NCI-H524 treated with DMSO at 0.1 percent for 48 hours (cell line): Measurements from ENCODE around the gene TPRN.

Experiments used
- DNase-seq: peaks from one replicate; lab custom pipeline; 2025; lab: John Stamatoyannopoulos, UW

TPRN gene

DNA sequence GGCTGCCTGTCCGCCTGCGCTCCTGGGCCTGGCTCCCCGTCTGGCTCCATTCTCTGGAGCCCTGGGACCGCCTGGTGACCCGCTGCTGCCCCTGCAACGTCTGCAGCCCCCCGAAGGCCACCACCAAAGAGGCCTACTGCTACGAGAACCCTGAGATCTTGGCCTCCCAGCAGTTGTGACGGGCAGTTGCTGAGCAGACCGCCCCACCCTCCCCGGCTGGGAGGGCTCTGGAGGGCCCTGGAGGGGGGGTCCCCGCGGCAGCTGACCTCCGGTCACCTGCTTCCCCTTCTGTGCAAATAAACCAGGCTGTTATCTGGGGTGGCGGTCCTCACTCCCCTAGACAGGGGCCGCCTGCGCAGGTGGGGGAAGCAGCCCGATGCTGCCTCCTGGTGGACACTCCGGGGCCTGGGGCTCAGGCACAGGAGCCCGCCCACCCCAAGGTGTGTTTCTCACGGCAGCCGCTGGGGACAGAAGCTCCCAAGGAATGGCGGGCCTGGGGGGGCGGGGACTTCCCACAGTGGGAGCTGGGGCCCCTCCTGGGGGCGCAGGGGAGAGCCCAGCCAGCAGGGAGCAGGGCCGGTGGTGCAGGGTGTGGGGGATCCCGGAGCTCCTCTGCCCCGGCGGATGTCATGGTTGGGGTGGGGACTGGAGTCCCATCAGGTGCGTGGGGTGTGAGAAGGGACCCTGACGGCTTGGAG lies 35.8 kb upstream of the TPRN start:
- DNase-seq: peak; percentile 23

DNA sequence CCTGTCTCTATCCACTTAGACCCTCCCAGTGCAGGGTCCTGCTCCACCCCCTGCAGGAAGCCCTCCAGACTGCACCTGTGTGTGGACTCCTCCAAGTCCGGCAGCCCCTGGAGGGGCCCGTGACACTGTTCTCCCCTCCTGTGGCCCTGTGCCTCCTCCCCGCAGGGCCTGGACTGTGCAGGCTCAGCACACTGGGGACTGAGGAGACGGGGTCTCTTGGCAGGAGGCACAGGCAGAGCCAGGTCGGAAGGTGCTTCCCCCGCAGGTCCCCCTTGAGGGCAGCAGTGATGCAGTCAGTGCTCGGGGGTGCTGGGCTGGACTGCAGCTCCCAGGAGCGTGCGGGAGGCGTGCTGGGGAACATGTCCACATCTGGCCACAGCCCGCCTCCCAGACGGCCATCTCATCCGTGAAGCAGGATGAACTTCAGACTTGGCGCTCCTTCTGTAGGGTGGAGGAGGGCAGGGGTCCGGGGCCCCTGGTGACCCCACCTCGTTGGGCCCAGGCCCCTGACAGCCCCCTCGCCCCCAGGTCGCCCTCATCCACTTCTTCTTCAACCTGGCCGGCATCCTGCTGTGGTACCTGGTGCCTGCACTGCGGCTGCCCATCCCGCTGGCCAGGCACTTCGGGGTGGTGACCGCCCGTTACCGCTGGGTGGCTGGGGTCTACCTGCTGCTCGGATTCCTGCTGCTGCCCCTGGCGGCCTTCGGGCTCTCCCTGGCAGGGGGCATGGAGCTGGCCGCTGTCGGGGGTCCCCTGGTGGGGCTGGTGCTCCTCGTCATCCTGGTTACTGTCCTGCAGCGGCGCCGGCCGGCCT lies 35.1 kb upstream of the TPRN start:
- no peak for DNase-seq

DNA sequence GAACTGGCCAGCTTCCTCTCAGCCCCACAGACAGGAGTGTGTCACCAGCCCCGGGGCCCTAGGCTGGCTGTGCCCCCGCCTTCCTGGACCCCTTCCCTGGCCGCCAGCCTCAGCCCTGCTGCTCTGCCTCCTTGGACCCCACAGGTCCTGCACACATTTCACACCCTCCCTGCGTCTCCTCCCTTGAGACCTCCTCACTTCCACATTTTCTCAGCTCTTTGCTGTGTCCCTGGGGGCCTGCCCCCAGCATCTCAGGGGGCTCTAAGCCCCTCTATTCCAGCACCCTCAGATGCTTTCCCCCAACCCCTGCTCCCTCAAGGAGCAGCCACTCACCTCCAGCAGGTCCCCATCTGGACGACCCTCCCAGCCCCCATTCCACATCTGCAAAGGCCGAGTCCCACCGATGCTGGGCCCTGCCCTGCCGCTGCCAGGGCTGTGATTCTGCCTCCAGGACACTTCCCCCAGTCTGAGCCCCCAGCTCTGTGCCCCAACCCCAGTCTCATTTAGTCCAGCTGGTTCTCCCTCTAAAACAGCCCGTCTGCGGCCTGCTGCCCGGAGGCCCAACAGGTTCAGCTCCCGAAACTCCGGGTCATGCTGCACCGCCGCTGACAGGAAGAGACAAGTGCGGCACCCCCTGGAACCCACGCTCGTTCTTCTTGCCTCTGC lies 34.4 kb upstream of the TPRN start:
- DNase-seq: no peak

DNA sequence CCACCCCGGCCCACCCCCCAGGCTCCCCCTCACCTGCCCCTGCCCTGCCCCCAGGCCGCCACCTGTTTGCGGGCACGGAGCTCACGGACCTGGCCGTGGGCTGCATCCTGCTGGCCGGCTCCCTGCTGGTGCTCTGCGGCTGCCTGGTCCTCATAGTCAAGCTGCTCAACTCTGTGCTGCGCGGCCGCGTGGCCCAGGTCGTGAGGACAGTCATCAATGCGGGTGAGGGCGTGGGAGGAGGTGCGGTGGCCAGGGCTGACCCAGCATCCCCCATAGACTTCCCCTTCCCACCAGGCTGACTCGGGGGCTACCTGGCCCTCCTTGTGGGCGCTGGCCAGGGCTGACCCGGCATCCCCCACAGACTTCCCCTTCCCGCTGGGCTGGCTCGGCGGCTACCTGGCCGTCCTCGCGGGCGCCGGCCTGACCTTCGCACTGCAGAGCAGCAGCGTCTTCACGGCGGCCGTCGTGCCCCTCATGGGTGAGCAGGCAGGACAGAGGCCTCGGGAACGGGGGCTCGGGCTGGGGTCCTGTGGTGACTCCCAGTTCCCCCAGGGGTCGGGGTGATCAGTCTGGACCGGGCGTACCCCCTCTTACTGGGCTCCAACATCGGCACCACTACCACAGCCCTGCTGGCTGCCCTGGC lies 33.6 kb upstream of the TPRN start:
- no peak for DNase-seq

DNA sequence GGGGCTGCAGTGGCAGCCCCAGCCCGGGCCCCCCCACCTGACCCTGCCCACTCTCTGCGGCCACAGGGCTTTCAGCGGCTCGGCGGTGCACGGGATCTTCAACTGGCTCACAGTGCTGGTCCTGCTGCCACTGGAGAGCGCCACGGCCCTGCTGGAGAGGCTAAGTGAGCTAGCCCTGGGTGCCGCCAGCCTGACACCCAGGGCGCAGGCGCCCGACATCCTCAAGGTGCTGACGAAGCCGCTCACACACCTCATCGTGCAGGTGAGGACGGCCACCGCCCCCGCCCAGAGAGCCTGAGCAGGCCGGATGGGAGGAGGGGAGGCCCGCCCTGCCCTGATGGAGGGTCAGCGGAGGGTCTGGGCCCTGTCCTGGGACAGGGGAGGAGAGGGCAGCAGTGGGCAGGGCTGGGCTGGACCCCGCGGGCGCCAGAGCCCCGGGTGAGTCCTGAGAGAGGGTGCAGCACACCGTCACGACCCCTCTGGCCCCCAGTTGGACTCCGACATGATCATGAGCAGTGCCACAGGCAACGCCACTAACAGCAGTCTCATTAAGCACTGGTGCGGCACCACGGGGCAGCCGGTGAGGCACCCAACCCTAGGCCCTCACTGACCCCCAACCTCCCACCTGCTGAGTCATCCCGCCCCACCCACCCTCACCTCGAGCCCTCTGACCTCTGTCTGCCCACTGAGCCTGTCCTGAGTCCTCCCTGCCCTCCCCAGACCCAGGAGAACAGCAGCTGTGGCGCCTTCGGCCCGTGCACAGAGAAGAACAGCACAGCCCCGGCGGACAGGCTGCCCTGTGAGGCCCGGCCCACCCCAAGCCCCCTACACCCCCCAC lies 32.8 kb upstream of the TPRN start:
- no peak for DNase-seq

DNA sequence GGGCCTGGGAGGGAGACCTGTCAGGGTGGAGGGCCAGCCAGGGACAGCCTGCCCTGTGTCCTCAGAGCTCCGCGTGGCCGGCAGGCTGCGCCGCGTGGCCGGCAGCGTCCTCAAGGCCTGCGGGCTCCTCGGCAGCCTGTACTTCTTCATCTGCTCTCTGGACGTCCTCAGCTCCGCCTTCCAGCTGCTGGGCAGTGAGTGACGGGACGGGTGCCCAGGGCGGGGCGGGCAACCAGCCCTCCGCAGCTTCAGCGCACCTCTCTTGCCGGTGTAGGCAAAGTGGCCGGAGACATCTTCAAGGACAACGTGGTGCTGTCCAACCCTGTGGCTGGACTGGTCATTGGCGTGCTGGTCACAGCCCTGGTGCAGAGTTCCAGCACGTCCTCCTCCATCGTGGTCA lies 32.0 kb upstream of the TPRN start:
- DNase-seq: no peak

DNA sequence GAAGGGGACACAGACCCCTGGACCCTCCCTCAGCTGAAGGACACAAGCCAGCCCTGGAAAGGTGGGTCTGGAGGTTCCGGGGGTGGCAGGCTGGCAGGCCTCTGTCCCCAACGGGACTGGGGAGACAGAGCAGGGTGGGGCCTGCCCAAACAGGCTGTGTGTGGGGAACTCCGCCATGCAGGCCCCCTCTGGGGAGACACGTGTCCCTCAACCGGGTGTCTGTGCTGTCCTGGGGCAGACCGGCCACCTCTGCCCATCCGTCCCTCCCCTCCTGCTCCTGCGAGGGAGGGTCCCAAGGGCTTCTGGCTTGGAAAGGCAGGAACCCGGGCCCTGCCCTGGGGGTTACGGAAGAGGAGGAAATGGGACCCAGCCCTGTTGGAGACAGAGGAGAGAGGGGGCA lies 31.6 kb upstream of the TPRN start:
- no peak for DNase-seq

DNA sequence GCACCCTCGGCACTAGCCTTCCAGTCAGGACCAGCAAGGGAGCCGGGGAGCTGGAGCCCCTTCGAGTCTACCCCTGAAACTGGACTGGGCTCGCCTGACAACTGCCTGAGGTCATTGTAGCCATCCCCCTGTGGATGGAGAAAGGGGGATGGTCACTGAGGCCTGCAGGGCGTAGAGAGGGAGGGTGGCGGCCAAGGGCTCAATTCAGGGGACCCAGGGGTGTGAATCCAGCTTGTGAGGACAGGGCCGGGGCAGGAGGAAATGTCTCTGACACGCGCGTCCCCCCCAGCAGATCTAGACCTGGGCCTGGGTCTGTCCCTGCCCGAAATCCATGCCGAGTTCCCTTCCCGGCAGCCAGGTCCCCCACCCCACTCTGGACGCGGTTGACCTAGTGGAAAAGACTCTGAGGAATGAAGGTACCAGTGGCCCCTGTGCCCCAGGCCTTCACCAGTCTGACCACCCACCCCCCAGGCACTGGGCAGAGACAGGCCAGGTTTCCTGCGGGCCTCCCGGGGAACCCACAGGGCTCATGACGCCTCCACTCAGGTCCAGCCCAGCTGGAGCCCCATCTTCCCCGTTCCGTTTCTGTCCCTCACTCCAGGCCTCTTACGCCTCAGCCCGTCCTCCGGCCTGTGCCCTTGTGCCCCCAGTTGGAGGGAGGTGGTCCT lies 31.0 kb upstream of the TPRN start:
- DNase-seq: no peak

DNA sequence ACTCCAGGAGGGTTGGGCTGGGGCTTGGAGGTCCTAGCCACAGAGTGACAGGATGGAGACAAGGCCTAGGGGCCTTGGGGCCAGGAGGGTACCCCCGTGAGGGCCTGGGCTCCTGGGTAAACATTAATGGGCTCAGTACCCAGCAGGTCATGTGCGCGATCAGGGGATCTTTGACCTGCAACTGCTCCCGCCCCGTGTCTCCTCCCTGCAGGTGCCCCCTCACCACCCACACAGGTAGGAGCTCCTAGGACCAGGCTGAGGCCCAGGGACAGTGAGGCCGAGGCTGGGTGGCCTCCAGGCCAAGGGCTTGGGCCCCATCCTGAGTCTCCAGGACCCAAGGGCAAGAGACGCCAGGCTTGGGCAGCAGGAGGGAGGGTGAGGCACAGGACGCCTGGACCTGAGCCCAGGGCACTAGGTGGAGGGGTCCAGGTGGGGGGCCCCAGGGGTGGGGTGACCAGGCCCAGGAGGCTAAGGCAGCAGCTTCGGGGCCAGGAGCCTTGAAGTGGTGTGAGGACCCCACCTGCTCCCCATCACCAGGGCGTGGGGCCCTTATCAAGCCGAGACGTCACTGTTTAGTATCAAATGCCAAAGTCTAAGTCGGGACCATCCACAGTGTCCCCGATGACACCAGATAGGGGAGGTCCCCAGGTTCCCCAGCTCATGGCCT lies 30.3 kb upstream of the TPRN start, which contains the start of gene SLC34A3:
Gene SLC34A3, plus strand, starts transcription at position 197 of the 667 bp plus-strand sequence. CDS start 802 bp downstream, outside the sequence.
- no peak for DNase-seq

DNA sequence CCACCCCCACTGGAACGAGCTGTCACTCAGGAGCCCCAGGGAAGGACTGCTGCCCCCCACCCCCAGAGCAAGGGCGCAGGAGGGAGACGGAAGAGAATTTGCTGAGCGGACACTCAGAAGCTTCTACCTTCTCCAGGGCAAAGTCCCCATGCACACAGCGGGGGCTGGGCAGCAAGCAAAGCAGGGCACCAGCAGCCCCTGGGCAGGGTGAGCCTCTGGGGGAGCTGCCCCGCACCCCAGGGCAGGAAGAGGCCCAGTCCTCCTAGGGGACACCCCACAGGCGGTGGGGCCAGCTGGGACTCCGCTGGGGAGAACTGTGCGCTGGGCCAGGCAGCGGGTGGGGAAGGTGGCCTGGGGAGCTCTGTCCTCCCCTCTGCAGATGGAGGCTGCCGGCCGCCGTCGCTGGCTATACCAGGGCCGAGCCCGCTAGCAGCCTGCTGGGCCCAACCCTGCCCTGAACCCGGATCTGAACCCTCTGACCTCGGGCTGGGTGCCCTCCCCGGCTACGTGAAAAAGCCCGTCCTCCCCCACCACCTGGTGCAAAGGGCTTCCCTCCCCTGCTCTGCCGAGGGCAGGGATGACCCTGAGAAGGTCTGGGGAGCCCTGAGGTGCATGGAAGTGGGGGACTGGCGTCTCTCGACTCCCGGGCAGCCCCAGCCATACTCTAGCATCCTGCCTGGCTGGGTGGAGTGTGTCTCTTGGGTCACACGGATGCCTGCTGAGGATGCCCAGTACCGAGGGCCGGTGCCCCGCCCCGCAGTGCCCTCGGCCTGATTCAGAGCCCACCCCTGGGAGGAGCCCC lies 29.6 kb upstream of the TPRN start:
- no peak for DNase-seq

DNA sequence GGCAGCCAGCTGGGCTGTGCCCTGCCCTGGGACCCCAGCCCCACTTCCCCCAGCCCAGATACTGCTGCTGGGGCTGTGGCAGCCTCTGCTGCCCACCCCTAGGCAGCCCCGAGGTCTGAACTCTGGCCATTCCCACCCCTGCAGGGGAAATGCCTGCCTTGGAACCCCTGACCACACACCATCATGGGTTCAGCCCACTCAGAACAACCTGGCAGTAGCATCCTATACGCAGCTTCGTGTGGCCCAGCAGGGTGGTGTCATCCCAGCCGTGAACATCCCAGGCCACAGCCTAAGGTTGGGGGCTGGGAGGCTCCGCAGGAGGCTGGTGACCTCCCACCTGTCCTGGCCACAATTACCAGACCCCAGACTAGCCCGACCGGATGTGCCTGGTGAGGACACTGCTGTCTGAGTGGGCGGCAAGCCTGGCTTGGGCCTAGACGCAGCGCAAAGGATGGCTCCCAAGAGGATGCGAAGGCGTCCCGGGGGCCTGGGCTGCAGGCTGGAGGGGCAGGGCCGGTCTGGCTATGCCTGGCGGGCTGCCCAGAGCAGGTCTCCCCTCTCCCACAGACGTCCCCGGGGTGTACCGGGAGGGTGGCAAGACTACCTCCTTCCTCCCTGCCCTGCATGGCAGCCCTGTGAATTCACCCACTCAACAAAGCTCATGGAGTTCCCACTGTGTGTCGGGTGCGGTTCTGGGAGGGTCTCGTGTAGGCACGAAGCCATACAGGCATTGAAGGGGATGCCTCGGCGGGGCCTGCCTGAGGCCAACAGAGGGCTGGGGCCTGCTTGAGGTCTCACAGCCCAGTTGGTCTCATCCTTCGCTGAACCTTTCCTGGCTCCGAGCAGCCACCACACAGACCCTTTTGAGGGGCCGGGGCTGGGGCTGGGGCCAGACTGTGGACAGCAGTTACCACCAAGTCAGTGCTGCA lies 28.7 kb upstream of the TPRN start:
- DNase-seq: no peak

DNA sequence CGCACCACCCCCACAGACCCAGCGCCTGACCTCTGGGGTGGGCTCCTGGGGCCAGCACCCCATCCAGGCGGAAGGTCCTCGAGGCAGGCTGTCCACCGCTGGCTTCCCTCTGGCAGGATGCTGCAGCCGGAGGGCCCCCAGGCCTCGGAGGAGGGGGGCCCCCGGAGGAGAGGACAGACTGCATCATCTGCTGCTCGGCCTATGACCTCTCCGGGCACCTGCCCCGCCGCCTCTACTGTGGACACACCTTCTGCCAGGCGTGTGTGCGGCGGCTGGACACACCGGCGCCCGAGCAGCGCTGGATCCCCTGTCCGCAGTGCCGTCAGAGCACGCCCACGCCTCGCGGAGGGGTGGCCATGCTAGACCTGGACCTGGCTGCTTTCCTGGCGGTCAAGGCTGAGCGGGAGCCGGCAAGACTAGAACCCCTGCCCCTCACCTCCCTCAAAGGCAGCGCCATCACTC lies 28.0 kb upstream of the TPRN start:
- no peak for DNase-seq

DNA sequence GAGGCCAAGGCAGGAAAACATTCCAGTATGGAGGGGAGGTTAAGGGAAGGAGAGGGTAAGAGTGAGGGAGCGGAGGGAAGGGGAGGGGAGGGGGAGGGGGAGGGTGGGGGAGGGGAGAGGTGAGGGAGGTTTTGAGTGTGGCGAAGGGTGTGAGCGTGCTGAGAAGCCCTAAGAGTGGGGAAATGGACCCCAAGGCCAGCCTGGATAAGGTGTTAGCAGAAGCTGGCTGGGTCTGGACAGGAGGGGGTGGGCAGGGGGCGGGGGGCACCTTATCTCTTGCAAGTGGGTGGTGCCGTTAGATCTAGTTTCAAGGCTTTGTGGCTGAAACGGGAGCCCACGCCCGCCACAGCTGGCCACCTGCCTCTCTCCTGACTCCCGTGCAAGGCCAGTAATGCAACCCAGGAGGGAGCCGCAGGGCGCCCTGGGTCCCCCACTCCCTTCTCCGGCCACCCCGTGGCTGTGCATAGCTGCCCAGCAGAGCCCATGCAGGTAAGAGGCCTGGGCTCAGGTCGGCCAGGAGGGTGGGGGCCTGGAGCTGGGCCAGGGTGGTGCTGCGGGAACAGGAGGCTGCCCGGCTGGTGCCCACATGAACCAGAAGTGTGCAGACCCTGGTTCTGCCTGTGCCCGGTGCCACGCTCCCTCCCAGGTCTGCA lies 27.4 kb upstream of the TPRN start:
- no peak for DNase-seq

DNA sequence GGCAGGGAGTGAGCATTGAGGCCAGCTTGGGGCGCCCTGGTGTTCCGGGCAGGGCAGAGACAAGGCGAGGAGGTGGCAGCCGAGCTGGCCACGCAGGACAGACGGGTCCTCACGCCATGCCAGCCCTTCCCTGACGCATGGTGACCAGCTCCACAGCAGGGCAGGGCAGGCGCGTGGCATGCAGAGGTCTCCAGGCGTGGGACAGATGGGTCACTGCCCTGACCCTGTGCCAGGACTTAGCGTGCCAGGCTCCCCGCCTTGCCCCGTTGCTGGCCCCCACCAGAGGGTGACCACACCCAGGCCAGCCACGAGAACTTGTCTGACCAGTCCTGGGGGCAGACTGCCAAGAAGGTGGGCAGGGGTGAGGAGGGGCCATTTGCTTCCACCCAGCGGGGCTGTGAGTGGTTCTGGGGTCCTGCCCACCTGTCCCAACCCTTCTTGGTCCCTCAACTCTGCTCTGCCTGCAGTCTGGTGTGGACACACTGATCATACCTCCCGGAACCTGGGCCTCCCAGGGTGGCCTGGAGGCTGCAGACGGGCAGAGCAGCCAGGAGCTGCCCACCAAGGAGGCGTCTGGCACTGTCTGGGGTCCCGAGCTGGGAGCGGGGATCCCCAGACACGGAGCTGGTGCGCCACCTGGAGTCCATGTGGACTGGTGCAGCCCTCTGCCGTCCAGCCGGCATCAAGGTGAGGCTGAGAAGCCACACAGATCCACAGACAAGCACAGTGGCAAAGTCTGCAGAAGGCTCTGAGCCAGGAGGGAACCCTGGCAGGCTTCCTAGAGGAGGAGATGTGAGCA lies 26.7 kb upstream of the TPRN start, which contains the start of gene RNF224:
Gene RNF224, plus strand, starts transcription at position 449 of the 799 bp plus-strand sequence. CDS start 834 bp downstream, outside the sequence.
- no peak for DNase-seq

DNA sequence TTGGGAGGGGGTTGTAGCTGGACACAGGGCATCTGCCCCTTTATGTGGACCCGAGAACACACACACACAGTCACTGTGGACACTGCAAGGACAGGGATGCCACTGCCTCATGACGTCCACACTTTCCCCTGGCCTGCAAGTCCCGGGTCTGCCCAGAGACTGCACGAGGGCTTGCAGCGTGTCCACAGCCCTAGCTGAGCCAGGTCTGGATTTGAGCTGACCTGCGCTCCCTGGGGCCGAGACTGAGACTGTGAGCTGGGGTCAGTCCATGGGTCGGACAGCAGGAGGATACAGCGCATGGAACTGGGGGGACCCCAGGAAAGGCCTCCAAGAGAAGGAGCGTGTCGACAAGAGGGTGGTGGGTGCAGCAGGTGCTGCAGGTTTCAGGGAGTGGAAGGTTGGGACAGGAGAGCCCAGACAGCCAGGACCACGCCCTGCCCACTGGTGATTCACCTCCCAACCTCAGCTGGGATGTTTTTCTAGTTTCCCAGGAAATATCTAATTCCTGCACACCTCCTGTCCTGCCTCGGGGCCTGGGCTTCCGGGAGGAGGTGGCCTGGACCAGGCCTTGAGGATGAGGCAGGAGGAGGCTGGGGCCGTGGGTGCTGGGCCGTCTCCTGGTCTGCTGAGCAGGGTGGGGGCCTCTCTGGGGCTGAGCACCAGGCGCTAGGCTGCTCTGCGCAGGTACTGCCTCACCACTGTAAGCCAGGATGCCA lies 26.0 kb upstream of the TPRN start:
- DNase-seq: no peak

DNA sequence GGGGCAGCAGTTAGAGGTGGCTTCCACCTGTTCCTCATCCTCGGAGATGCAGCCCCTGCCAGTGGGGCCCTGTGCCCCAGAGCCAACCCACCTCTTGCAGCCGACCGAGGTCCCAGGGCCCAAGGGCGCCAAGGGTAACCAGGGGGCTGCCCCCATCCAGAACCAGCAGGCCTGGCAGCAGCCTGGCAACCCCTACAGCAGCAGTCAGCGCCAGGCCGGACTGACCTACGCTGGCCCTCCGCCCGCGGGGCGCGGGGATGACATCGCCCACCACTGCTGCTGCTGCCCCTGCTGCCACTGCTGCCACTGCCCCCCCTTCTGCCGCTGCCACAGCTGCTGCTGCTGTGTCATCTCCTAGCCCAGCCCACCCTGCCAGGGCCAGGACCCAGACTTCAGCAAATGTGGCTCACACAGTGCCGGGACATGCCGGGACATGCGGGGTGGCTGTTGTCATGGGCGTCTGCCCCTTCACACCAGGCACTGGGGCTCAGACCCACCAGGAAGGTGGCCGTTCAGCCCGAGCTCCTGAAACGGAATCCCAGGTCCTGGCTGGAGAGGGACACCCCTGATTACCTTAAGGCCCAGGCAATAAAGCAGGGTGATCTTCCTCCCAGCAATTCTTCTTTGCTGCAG lies 25.3 kb upstream of the TPRN start:
- no peak for DNase-seq
